H1 (cell line): Measurements from ENCODE around the gene SPDYE3. TPM values are rescaled to one million over a fixed set of nuclear protein-coding genes. Genes with fewer than 3 reads are reported as not detected.

Experiments
- CTCF ChIA-PET: fragments of 300-600 bp; sonication (Branson Sonifier 250); formaldehyde crosslinking; loops from one replicate; lab custom pipeline; 2021; ENCODE audit not compliant: partially characterized antibody; lab: Charles Lee
- POLR2A ChIA-PET: fragments of 300-600 bp; sonication (Branson Sonifier 250); formaldehyde crosslinking; loops from one replicate; lab custom pipeline; 2021; ENCODE audit warnings: inconsistent platforms; ENCODE audit not compliant: partially characterized antibody; lab: Charles Lee
- DNase-seq, 2 experiments: peaks; one replicate each; pipeline versions ENCODE4 v3.0.0 to v3.0.0-alpha.2; 2010 to 2022; ENCODE audit warnings: low spot score in 2 of 2, low read depth in 1 of 2, mixed read lengths in 1 of 2
- FAIRE-seq: peaks from 2 replicates; lab custom pipeline; 2011; peaks lifted over from hg19 to GRCh38; lab: Jason Lieb, UNC
- H2AFZ ChIP-seq: 2 replicates; pipeline ENCODE4 v1.8.1; 2012; ENCODE audit warnings: low read length, inconsistent platforms
- H2AK5ac ChIP-seq: 2 replicates; pipeline ENCODE4 v1.6.1; 2013; ENCODE audit warnings: low read depth, low read length
- H2BK120ac ChIP-seq: replicated peaks from 2 replicates; pipeline ENCODE3; 2013; ENCODE audit warnings: low read depth, low read length, inconsistent platforms
- H2BK12ac ChIP-seq: 2 replicates; pipeline ENCODE4 v1.6.1; 2013; ENCODE audit warnings: low read depth, low read length
- H2BK15ac ChIP-seq: 2 replicates; pipeline ENCODE4 v1.6.1; 2013; ENCODE audit warnings: low read length
- H2BK20ac ChIP-seq: 2 replicates; pipeline ENCODE4 v1.6.1; 2013; ENCODE audit warnings: low read length
- H2BK5ac ChIP-seq: 2 replicates; pipeline ENCODE4 v1.6.1; 2013; ENCODE audit warnings: low read depth, low read length
- H3K14ac ChIP-seq: 2 replicates; pipeline ENCODE4 v1.6.1; 2013; ENCODE audit warnings: inconsistent platforms; ENCODE audit not compliant: insufficient read length
- H3K18ac ChIP-seq: 2 replicates; pipeline ENCODE4 v1.6.1; 2013; ENCODE audit warnings: low read length; ENCODE audit errors: extremely low read depth
- H3K23ac ChIP-seq: 2 replicates; pipeline ENCODE4 v1.6.1; 2013; ENCODE audit warnings: inconsistent platforms; ENCODE audit not compliant: insufficient read length
- H3K23me2 ChIP-seq: 2 replicates; pipeline ENCODE4 v1.6.1; 2013; ENCODE audit warnings: low read depth, low read length
- H3K27ac ChIP-seq: 2 replicates; pipeline ENCODE4 v1.6.1; 2011; ENCODE audit warnings: low read depth, low read length, inconsistent platforms
- H3K27me3 ChIP-seq, 4 experiments: replicated peaks in 1 of 4; 1 replicate in 1 of 4; 2 replicates in 3 of 4; pipeline versions ENCODE4 v1.6.1 to v1.8.1; 2011 to 2013; ENCODE audit warnings: low read length in 3 of 4, mild to moderate bottlenecking in 3 of 4, inconsistent platforms in 2 of 4, mixed read lengths in 2 of 4, moderate library complexity in 1 of 4; ENCODE audit not compliant: control insufficient read depth in 3 of 4, insufficient read depth in 3 of 4; ENCODE audit errors: extremely low read depth in 1 of 4
- H3K36me3 ChIP-seq, 4 experiments: 2 replicates each; pipeline versions ENCODE4 v1.6.1 to v1.8.1; 2011 to 2013; ENCODE audit warnings: mild to moderate bottlenecking in 4 of 4, low read length in 3 of 4, moderate library complexity in 2 of 4, control low read depth in 1 of 4, inconsistent platforms in 1 of 4; ENCODE audit not compliant: insufficient read depth in 4 of 4, control insufficient read depth in 2 of 4
- H3K4ac ChIP-seq: replicated peaks from 2 replicates; pipeline ENCODE3; 2013; ENCODE audit warnings: low read length, low read depth, mixed read lengths, inconsistent platforms; ENCODE audit not compliant: insufficient read length
- H3K4me1 ChIP-seq, 4 experiments: replicated peaks in 1 of 4; 1 replicate in 1 of 4; 2 replicates in 3 of 4; pipeline versions ENCODE4 v1.6.1 to v1.8.1; 2011 to 2013; ENCODE audit warnings: low read length in 3 of 4, inconsistent platforms in 2 of 4, mixed read lengths in 1 of 4; ENCODE audit not compliant: insufficient read depth in 4 of 4, control insufficient read depth in 3 of 4
- H3K4me2 ChIP-seq, 2 experiments: 2 replicates each; pipeline versions ENCODE4 v1.6.1 to v1.8.1; 2011 to 2013; ENCODE audit warnings: low read depth in 2 of 2, low read length in 2 of 2, control low read depth in 1 of 2, inconsistent platforms in 1 of 2, mild to moderate bottlenecking in 1 of 2; ENCODE audit not compliant: insufficient read depth in 1 of 2
- H3K4me3 ChIP-seq, 4 experiments: fragments of 200-600, 300-600 bp in 1 of 4; sonication (generic), shearing (Covaris generic), sonication (Bioruptor Twin) in 1 of 4; 2 replicates each; pipeline versions ENCODE4 v1.5.1 to v1.8.1; 2011 to 2016; ENCODE audit warnings: low read length in 4 of 4, low read depth in 3 of 4, control low read depth in 2 of 4, inconsistent platforms in 2 of 4, mild to moderate bottlenecking in 2 of 4, mixed read lengths in 1 of 4, moderate library complexity in 1 of 4; ENCODE audit not compliant: insufficient read depth in 2 of 4; ENCODE audit errors: extremely low read depth in 1 of 4
- H3K56ac ChIP-seq: replicated peaks from 2 replicates; pipeline ENCODE3; 2013; ENCODE audit warnings: low read depth, mild to moderate bottlenecking, mixed read lengths, low read length, inconsistent platforms; ENCODE audit not compliant: insufficient read length
- H3K79me1 ChIP-seq: 2 replicates; pipeline ENCODE4 v1.6.1; 2013; ENCODE audit warnings: low read depth, low read length, control low read depth
- H3K79me2 ChIP-seq, 2 experiments: 2 replicates each; pipeline versions ENCODE4 v1.6.1 to v1.8.1; 2012 to 2013; ENCODE audit warnings: low read length in 2 of 2, mild to moderate bottlenecking in 2 of 2, inconsistent platforms in 1 of 2; ENCODE audit not compliant: insufficient read depth in 2 of 2, control insufficient read depth in 1 of 2
- H3K9ac ChIP-seq, 4 experiments: replicated peaks in 1 of 4; 1 replicate in 1 of 4; 2 replicates in 3 of 4; pipeline versions ENCODE4 v1.6.1 to v1.8.1; 2011 to 2013; ENCODE audit warnings: low read depth in 3 of 4, low read length in 3 of 4, control low read depth in 2 of 4, mild to moderate bottlenecking in 2 of 4, moderate library complexity in 2 of 4, inconsistent platforms in 1 of 4; ENCODE audit errors: extremely low read depth in 1 of 4
- H3K9me3 ChIP-seq, 2 experiments: 2 replicates each; pipeline versions ENCODE4 v1.6.1 to v1.8.1; 2012 to 2013; ENCODE audit warnings: mild to moderate bottlenecking in 2 of 2, moderate library complexity in 2 of 2, control low read depth in 1 of 2, inconsistent platforms in 1 of 2, low read depth in 1 of 2, low read length in 1 of 2, mixed read lengths in 1 of 2; ENCODE audit not compliant: insufficient read depth in 2 of 2
- H4K20me1 ChIP-seq, 2 experiments: replicated peaks in 1 of 2; 2 replicates each; pipeline versions ENCODE3 to v1.8.1; 2011 to 2013; ENCODE audit warnings: inconsistent platforms in 2 of 2, low read length in 2 of 2, mild to moderate bottlenecking in 1 of 2; ENCODE audit not compliant: insufficient read depth in 2 of 2, control insufficient read depth in 1 of 2
- H4K5ac ChIP-seq: 2 replicates; pipeline ENCODE4 v1.6.1; 2013; ENCODE audit warnings: low read length, low read depth, mixed read lengths, inconsistent platforms; ENCODE audit not compliant: insufficient read length
- H4K8ac ChIP-seq: 2 replicates; pipeline ENCODE4 v1.8.0; 2013; ENCODE audit warnings: mild to moderate bottlenecking, moderate library complexity, low read length, inconsistent platforms; ENCODE audit not compliant: insufficient read depth; ENCODE audit errors: extremely low read depth
- H4K91ac ChIP-seq: replicated peaks from 2 replicates; pipeline ENCODE3; 2013; ENCODE audit warnings: low read length, mixed read lengths, inconsistent platforms; ENCODE audit not compliant: insufficient read length
- EGR1 ChIP-seq: IDR thresholded peaks from 2 replicates; pipeline ENCODE4 v1.6.1; 2011; ENCODE audit warnings: low read depth, low read length, borderline replicate concordance
- KDM4A ChIP-seq: IDR thresholded peaks from one replicate; pipeline ENCODE4 v1.7.1; 2012; ENCODE audit warnings: low read depth, mild to moderate bottlenecking, moderate library complexity, low read length, inconsistent platforms; ENCODE audit not compliant: severe bottlenecking
- POLR2AphosphoS5 ChIP-seq: IDR thresholded peaks from 2 replicates; pipeline ENCODE4 v1.6.1; 2011; ENCODE audit warnings: low read depth, low read length
- TAF1 ChIP-seq: IDR thresholded peaks from 2 replicates; pipeline ENCODE4 v1.6.1; 2011; ENCODE audit warnings: mild to moderate bottlenecking, low read depth, low read length
- TCF12 ChIP-seq: IDR thresholded peaks from 2 replicates; pipeline ENCODE4 v1.6.1; 2011; ENCODE audit warnings: low read depth, mild to moderate bottlenecking, low read length
- TEAD4 ChIP-seq: IDR thresholded peaks from 2 replicates; pipeline ENCODE4 v1.6.1; 2012; ENCODE audit warnings: low read depth, low read length, inconsistent platforms, mixed read lengths
- WGBS, 2 experiments: shearing (Covaris generic) in 1 of 2; methylation state at CpG; one replicate each; pipeline versions ENCODE4 v1.1.6 to v1.1.7; 2013 to 2015; ENCODE audit warnings: low lambda C conversion rate in 2 of 2, mixed read lengths in 2 of 2, inconsistent platforms in 1 of 2, low coverage in 1 of 2, missing lambda C conversion rate in 1 of 2; ENCODE audit not compliant: insufficient replicate concordance in 2 of 2, insufficient coverage in 1 of 2, insufficient read length in 1 of 2; ENCODE audit errors: extremely low coverage in 1 of 2, missing lambda C conversion rate in 1 of 2; 5-methylcytosine and 5-hydroxymethylcytosine counted together
- polyA plus RNA-seq, 7 experiments: library from polyadenylated mRNA; depleted of rRNA in 3 of 7; stranded (reverse) in 5 of 7; unstranded in 2 of 7; fragments of >200 nt in 5 of 7; fragments of 200-250 nt in 2 of 7; gene quantifications; 1 replicate in 5 of 7; 2 replicates in 1 of 7; 4 replicates in 1 of 7; pipeline versions ENCODE4 v1.2.1 to v1.2.3, GENCODE V29; 2011 to 2013; ENCODE audit warnings: missing spikeins in 2 of 7, mixed read lengths in 2 of 7
- total RNA-seq: library from RNA; stranded (reverse); fragmentation: NEBNext Ultra II Directional; extraction: Animal tissue kit (Norgen Biotek cat#: 25700); gene quantifications from 2 replicates; pipeline ENCODE4 v1.2.1, GENCODE V29; 2021
- TF ChIP-seq, protein P1 (sequence below), 3 experiments: IDR thresholded peaks; 1 replicate in 2 of 3; 2 replicates in 1 of 3; pipeline versions ENCODE4 v1.5.1 to v1.6.1; 2011; ENCODE audit warnings: low read length in 3 of 3, mild to moderate bottlenecking in 3 of 3, inconsistent platforms in 2 of 3, low read depth in 1 of 3, moderate library complexity in 1 of 3; ENCODE audit not compliant: insufficient read depth in 1 of 3; ENCODE audit errors: control extremely low read depth in 1 of 3

The SPDYE3 gene
- total and polyA plus RNA-seq, 2 of the 8 experiments (the other 6 are each of a cell fraction or from before 2014, with no cell fraction given): not detected

DNA sequence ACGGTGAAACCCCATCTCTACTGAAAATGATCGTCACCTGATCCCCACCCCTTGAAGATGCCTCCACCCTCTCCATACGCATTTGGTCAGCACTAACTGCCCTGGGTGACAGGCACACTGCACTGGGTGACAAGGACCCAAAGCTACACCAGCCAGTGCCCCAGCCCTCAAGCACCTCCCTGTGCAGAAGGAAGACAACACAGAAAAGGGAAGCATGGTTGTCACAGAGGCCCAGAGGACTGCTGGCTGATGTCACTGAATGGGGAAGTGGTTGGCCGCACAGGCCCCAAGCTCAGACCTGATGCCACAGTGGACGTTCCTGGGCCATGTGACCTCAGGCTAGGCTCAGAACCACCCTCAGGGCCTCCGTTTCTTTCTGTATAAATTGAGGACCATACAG is 61.6 kb downstream of the SPDYE3 start:
- H3K27me3 ChIP-seq: no peaks in the 10 kb centered on the region
- no peak overlapping the region for H3K27ac ChIP-seq
- TF ChIP-seq KDM4A (no peak), TEAD4 (no peak), TCF12 (no peak), EGR1 (no peak), POLR2AphosphoS5 (peak; percentile 41; the same call in 1 of the 2 replicates), TAF1 (no peak)
- TF ChIP-seq, protein P1, sequence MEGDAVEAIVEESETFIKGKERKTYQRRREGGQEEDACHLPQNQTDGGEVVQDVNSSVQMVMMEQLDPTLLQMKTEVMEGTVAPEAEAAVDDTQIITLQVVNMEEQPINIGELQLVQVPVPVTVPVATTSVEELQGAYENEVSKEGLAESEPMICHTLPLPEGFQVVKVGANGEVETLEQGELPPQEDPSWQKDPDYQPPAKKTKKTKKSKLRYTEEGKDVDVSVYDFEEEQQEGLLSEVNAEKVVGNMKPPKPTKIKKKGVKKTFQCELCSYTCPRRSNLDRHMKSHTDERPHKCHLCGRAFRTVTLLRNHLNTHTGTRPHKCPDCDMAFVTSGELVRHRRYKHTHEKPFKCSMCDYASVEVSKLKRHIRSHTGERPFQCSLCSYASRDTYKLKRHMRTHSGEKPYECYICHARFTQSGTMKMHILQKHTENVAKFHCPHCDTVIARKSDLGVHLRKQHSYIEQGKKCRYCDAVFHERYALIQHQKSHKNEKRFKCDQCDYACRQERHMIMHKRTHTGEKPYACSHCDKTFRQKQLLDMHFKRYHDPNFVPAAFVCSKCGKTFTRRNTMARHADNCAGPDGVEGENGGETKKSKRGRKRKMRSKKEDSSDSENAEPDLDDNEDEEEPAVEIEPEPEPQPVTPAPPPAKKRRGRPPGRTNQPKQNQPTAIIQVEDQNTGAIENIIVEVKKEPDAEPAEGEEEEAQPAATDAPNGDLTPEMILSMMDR (IDR thresholded peaks at IDR 0.05; ENCODE audit: control extremely low read depth in 1 of 3, insufficient read depth in 1 of 3, low read depth in 1 of 3, low read length in 3 of 3): no peak

More for the DNA sequence above, 61.6 kb downstream of the SPDYE3 start:
- ChIA-PET POLR2A (interaction anchor here (0.6 to 3.7 kb wide), 14 partner anchors 9 to 88 kb away, joined by 3 to 21 read pairs (median 4); partner anchors contain the start of genes MEPCE and ZCWPW1), CTCF (interaction anchor here (1.1 to 1.7 kb wide), 4 partner anchors 9 to 37 kb away, joined by 3 to 5 read pairs (median 4); no protein-coding TSS in a partner anchor)
- Histone ChIP-seq H3K4me2 (no peak overlapping the region), H3K9me3 (no peaks in the 10 kb centered on the region), H2BK5ac (no peak overlapping the region), H3K4me1 (peaks cover 0 to 28% (median 16%) of the 10 kb centered on the region in 4 experiments; a peak in 6 of 7 replicates), H4K20me1 (no peaks in the 10 kb centered on the region), H2AK5ac (no peak overlapping the region), H3K79me2 (no peaks in the 10 kb centered on the region), H2BK15ac (no peak overlapping the region), H2BK120ac (no peak overlapping the region), H3K4me3 (no peak overlapping the region), H2AFZ (no peak overlapping the region), H3K23ac (no peak overlapping the region), H4K91ac (no peak overlapping the region), H3K36me3 (peaks cover 0 to 21% (median 2%) of the 10 kb centered on the region in 4 experiments; a peak in 2 of 8 replicates), H4K8ac (no peak overlapping the region), H3K23me2 (no peaks in the 10 kb centered on the region), H3K4ac (no peak overlapping the region), H3K18ac (0 out of 2 replicates have a peak overlapping the region, but pooled peaks have one; percentile 43), H3K56ac (no peak overlapping the region), H2BK12ac (peak overlapping the region; percentile 27; the same call in 1 of the 2 replicates), H3K79me1 (peaks cover 2% of the 10 kb centered on the region; the same call in 1 of the 2 replicates), H3K9ac (no peak overlapping the region), H4K5ac (no peak overlapping the region), H3K14ac (no peak overlapping the region), H2BK20ac (no peak overlapping the region)
- DNase-seq: no peak
- FAIRE-seq: no peak
- WGBS, 2 experiments: 83% methylated on average over 6 of the region's 6 CpGs; no CpG with 5 or more reads in 1 of the 2 experiments
